ENCODE measurements around the gene ZNF503. TPM values are rescaled to one million over a fixed set of nuclear protein-coding genes. Genes with fewer than 3 reads are reported as not detected.

Gene ZNF503
- polyA plus RNA-seq, 2 of the 4 experiments (the other 2 are of a cell fraction): 0.54 to 12.8 TPM

DNA sequence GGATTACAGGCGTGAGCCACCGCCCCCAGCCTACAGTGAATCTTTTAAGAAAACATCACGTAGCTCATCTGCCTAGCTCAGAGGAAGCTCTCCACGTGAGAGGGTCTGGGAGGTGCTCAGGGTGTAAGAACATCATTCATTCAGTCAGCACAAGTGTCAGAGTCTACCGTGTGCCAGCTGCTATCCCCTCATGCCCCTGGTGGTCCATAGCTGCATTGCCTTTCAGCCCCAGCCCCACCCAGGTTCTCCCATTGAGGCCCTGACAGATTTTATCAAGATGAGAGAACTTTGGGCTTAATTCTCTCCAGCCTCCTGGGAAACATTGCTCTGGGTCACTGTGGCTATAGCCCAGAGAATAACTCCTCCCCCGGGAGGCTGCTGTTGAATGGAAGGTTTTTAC, 45.1 kb downstream of the ZNF503 start:
- CTCF ChIA-PET: interaction anchor here (0.7 to 1.4 kb wide), 4 partner anchors 27 to 956 kb away, joined by 3 to 5 read pairs (median 4); no protein-coding TSS in a partner anchor

GRCh38 chr10:75355706-75356105, 45.9 kb downstream of the ZNF503 start:
- ChIA-PET POLR2A (no interaction called here), CTCF (interaction anchor here (0.8 to 1.4 kb wide), 2 partner anchors 28 to 39 kb away, joined by 3 to 5 read pairs; no protein-coding TSS in a partner anchor)
- H3K9me3 ChIP-seq: 0 out of 3 replicates have a peak, but pooled peaks cover 3% of the 10 kb centered on the region
- no peak overlapping the region for H3K4me3 ChIP-seq
- no peak overlapping the region for H3K27ac ChIP-seq
- DNase-seq (ENCODE audit: low read depth in 1 of 2, low spot score in 1 of 2): no peak
- H3K4me1 ChIP-seq: peaks cover 25% of the 10 kb centered on the region
- WGBS (ENCODE audit: missing lambda C conversion rate): 13% methylated on average over 1 of the region's 1 CpG
- FAIRE-seq: no peak
- no peak overlapping the region for H3K4me2 ChIP-seq
- no peak for ATAC-seq
- TF ChIP-seq CTCF (IDR thresholded peaks at IDR 0.05): no peak
- TF ChIP-seq, protein P1, sequence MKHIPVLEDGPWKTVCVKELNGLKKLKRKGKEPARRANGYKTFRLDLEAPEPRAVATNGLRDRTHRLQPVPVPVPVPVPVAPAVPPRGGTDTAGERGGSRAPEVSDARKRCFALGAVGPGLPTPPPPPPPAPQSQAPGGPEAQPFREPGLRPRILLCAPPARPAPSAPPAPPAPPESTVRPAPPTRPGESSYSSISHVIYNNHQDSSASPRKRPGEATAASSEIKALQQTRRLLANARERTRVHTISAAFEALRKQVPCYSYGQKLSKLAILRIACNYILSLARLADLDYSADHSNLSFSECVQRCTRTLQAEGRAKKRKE (CRISPR knock-in tag; IDR thresholded peaks at IDR 0.05; ENCODE audit: low read depth): no peak
- TF ChIP-seq GATA3 (IDR thresholded peaks at IDR 0.05; ENCODE audit: borderline replicate concordance): no peak
- TF ChIP-seq EHF (CRISPR knock-in tag; IDR thresholded peaks at IDR 0.05): no peak
- TF ChIP-seq RAD21 (conservative IDR thresholded peaks at IDR 0.05 in 1 of 2, IDR thresholded peaks at IDR 0.05 in 1 of 2): no peak
- TF ChIP-seq HOXA7 (CRISPR knock-in tag; IDR thresholded peaks at IDR 0.05): no peak
- no peak for TF ChIP-seq CBX8 (IDR thresholded peaks at IDR 0.05)
- no peak for TF ChIP-seq RARB (CRISPR knock-in tag; IDR thresholded peaks at IDR 0.05)
- TF ChIP-seq NR3C1 (IDR thresholded peaks at IDR 0.05): no peak
- no peak for TF ChIP-seq FOSB (CRISPR knock-in tag; IDR thresholded peaks at IDR 0.05)
- no peak for TF ChIP-seq CBX2 (IDR thresholded peaks at IDR 0.05; ENCODE audit: borderline replicate concordance, low read depth)
- no peak for TF ChIP-seq NPAS2 (CRISPR knock-in tag; IDR thresholded peaks at IDR 0.05; ENCODE audit: borderline replicate concordance)
- no peak for TF ChIP-seq E2F6 (IDR thresholded peaks at IDR 0.05; ENCODE audit: borderline replicate concordance, low read depth)

More for the DNA sequence above, 45.1 kb downstream of the ZNF503 start:
- 58% methylated on average over 6 of the region's 6 CpGs for WGBS (ENCODE audit: missing lambda C conversion rate)
- Histone ChIP-seq H3K27ac (no peak overlapping the region), H3K4me3 (no peak overlapping the region), H3K9me3 (0 out of 3 replicates have a peak, but pooled peaks cover 3% of the 10 kb centered on the region), H3K4me2 (no peak overlapping the region), H3K4me1 (peaks cover 24% of the 10 kb centered on the region)
- POLR2A ChIA-PET: no interaction called here
- TF ChIP-seq HOXB5 (CRISPR knock-in tag; IDR thresholded peaks at IDR 0.05) (no peak), MAZ (IDR thresholded peaks at IDR 0.05; ENCODE audit: borderline replicate concordance, low read depth, low read length) (no peak), HMGXB4 (CRISPR knock-in tag; IDR thresholded peaks at IDR 0.05; ENCODE audit: borderline replicate concordance) (no peak), FOSL2 (IDR thresholded peaks at IDR 0.05) (no peak), FOSL2 (CRISPR knock-in tag; IDR thresholded peaks at IDR 0.05) (no peak), BHLHE40 (IDR thresholded peaks at IDR 0.05; ENCODE audit: low read depth, low read length) (no peak), CBX2 (IDR thresholded peaks at IDR 0.05; ENCODE audit: borderline replicate concordance, low read depth) (no peak), JUNB (IDR thresholded peaks at IDR 0.05) (no peak), MYC (IDR thresholded peaks at IDR 0.05; ENCODE audit: borderline replicate concordance, low read length) (no peak), HOXB13 (CRISPR knock-in tag; IDR thresholded peaks at IDR 0.05; ENCODE audit: low read depth) (no peak), HDAC2 (IDR thresholded peaks at IDR 0.05) (no peak), ZSCAN20 (CRISPR knock-in tag; IDR thresholded peaks at IDR 0.05) (no peak), POLR2A (IDR thresholded peaks at IDR 0.05; ENCODE audit: low read length) (no peak), ZFP36 (IDR thresholded peaks at IDR 0.05; ENCODE audit: borderline replicate concordance, partially characterized antibody) (no peak), TFCP2L1 (CRISPR knock-in tag; IDR thresholded peaks at IDR 0.05) (no peak), POLR2AphosphoS2 (conservative IDR thresholded peaks at IDR 0.05; ENCODE audit: low read length) (no peak), RNF2 (IDR thresholded peaks at IDR 0.05; ENCODE audit: borderline replicate concordance, low read depth) (no peak), MAFK (IDR thresholded peaks at IDR 0.05; ENCODE audit: partially characterized antibody) (no peak), E2F6 (IDR thresholded peaks at IDR 0.05; ENCODE audit: borderline replicate concordance, low read depth) (no peak)
- TF ChIP-seq, protein P2, sequence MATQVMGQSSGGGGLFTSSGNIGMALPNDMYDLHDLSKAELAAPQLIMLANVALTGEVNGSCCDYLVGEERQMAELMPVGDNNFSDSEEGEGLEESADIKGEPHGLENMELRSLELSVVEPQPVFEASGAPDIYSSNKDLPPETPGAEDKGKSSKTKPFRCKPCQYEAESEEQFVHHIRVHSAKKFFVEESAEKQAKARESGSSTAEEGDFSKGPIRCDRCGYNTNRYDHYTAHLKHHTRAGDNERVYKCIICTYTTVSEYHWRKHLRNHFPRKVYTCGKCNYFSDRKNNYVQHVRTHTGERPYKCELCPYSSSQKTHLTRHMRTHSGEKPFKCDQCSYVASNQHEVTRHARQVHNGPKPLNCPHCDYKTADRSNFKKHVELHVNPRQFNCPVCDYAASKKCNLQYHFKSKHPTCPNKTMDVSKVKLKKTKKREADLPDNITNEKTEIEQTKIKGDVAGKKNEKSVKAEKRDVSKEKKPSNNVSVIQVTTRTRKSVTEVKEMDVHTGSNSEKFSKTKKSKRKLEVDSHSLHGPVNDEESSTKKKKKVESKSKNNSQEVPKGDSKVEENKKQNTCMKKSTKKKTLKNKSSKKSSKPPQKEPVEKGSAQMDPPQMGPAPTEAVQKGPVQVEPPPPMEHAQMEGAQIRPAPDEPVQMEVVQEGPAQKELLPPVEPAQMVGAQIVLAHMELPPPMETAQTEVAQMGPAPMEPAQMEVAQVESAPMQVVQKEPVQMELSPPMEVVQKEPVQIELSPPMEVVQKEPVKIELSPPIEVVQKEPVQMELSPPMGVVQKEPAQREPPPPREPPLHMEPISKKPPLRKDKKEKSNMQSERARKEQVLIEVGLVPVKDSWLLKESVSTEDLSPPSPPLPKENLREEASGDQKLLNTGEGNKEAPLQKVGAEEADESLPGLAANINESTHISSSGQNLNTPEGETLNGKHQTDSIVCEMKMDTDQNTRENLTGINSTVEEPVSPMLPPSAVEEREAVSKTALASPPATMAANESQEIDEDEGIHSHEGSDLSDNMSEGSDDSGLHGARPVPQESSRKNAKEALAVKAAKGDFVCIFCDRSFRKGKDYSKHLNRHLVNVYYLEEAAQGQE (IDR thresholded peaks at IDR 0.05): no peak
- TF ChIP-seq, protein P3, sequence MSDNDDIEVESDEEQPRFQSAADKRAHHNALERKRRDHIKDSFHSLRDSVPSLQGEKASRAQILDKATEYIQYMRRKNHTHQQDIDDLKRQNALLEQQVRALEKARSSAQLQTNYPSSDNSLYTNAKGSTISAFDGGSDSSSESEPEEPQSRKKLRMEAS (IDR thresholded peaks at IDR 0.05): no peak
- FAIRE-seq: no peak
- DNase-seq (ENCODE audit: low read depth in 1 of 2, low spot score in 1 of 2): no peak
- no peak for ATAC-seq

All from A549 (cell line).